Activated CD8-positive, alpha-beta memory T cell treated with anti-CD3 and anti-CD28 coated beads, Interleukin-2, amount 50 U/mL, for 1 hour (primary cell): ENCODE results near the gene HTT.

Source experiments
- DNase-seq: peaks from one replicate; pipeline ENCODE4 v3.0.0-alpha.2; 2020; ENCODE audit errors: extremely low read depth

Gene HTT

DNA sequence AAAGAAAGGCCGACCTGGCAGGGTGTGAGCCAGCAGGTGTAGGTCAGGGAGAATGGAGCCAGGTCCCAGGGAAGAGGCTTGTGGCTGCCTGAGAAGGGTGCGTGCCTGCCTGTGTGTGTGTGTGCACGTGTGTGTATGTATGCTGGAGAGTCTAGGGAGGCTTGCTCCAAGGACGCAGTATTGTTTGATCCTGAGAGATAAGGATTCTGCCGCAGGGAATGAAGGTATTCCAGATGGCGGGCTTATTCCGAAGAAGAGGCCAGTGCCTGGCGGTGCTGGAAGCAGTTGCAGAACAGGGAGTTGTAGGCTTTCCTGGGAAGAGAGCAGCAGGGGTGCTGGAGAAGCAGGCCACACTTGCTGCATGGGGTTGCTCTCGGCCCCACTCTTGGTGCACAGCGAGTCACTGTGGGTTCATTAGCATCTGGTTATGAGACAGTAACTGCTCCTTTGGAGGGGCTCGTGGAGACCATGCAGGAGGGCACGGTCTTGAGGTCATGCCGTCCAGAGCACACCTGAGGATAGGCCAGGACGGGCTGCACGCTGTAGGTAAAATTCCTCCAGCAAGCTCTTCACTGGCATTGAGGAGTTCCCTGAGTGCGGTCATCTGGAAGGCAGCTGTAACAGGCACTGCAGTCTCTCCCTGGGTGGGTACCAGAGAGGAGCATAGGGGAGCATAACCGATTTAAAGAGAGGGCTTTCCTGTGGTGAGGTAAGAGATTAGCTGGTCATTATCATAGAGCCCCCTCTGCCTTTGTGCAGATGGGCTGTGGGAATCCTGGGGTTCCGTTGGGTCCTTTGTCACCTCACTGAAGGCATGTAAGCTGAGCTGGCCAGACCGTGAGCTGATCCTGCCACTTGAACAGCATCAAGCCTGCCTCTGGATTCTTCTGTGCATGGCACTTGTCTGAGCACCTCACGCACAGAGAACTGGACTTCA, 144.6 kb downstream of the HTT start:
- DNase-seq, result no peak

DNA sequence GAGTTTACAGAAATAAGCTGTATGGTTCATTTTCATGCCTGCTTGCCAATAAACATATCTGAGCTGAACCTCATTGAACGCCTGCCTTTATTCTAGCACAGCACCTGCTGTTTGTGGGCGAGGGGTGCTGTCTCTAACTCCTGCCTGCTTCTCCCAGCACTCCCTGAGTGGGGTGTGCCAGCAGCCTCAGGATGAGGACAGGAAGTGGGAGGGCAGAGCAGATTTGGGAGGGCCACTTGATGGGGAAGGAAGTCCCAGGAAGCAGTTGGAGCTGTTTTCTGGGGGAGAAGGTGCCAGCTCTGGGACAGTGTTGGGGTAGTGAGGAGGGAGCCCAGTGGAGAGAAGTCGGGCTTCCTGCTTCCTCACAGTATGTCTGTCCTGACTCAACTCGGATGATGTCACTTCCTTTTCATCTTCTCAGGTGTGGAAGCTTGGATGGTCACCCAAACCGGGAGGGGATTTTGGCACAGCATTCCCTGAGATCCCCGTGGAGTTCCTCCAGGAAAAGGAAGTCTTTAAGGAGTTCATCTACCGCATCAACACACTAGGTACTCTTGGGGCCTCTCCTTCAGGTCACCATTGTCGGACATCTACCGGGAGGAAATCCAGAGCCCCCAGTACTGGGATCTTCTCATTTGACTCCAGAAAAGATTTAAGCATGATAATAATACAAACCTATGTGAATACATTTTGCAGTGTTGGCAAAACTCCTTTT, 145.4 kb downstream of the HTT start:
- no peak for DNase-seq

DNA sequence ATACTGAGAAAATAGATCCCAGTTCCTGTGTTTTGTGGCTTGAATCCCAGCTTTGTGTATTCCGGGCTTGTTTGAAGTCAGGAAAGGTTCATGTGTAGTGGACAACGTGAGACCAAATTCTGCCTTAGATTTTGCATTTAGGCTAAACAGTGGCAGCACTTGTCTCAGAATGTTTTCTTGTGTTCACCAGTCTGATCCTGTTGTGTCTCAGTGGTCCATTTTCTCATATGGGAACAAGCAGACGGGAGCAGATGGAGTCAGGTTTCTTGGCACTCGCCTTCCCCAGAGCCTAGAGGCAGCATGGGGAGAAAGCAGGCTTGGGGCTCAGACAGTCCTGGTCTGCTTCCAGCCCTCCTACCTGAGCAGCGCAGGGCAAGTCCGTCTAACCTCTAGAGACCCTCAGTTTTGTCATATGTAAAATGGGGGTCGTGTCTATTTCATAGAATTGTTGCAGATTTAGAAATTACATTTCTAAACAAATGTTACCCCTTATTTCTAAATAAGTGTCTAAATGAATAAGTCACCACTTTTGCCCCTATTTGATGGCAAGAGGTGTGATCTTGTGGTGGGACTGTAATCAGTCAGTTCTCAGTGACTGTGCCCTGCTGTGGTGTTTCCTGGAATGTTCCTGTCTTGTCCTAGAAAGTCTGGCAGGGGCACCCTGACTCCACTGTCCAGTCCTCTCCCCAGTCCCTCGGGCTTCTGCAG, 146.1 kb downstream of the HTT start:
- no peak for DNase-seq

DNA sequence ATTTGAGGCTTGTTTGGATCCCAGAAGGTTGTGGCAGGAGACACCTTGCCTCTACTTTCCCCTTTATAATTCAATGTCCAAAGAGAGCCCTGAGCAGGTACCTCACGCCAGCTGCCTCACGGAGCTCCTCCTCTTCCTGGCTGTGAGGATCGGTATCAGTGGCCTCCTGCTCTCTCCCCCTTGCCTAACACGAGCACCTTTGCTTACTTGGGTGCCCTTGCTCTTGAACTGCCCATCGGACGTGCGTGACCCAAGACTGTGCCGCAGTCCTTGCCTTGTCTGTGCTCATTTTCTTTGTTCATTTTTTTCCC, 146.7 kb downstream of the HTT start:
- no peak for DNase-seq

DNA sequence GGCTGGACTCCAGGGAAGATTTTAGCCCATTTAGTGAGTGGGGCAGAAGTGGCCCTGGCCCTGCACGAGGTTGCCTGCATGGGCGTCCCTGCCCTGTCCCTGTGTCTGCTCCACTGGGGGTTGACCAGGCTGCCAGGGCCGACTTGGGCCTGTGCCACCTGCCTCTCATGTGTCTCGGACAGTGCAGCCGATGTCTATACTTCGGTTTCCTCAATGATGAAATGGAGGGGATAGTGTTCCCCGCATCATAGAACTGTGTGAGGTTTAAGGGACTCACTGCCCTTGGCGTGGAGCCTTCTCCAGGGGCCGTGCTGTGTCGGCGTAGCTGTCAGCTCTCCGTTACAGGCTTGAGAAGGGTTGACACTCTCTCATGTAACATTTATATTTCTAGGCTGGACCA, 147.5 kb downstream of the HTT start:
- no peak for DNase-seq

DNA sequence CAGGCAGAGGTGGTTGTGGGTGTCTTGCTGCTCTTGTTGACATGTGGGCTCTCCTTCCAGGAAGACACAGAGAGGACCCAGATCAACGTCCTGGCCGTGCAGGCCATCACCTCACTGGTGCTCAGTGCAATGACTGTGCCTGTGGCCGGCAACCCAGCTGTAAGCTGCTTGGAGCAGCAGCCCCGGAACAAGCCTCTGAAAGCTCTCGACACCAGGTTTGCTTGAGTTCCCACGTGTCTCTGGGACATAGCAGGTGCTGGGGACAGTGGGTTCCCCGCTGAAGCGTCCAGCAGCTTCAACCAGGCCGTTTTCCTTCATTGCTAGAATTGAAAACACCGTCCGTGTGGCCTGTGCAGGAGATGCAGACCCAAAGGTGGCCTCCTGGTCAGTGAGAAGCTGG, 148.9 kb downstream of the HTT start:
- no peak for DNase-seq

DNA sequence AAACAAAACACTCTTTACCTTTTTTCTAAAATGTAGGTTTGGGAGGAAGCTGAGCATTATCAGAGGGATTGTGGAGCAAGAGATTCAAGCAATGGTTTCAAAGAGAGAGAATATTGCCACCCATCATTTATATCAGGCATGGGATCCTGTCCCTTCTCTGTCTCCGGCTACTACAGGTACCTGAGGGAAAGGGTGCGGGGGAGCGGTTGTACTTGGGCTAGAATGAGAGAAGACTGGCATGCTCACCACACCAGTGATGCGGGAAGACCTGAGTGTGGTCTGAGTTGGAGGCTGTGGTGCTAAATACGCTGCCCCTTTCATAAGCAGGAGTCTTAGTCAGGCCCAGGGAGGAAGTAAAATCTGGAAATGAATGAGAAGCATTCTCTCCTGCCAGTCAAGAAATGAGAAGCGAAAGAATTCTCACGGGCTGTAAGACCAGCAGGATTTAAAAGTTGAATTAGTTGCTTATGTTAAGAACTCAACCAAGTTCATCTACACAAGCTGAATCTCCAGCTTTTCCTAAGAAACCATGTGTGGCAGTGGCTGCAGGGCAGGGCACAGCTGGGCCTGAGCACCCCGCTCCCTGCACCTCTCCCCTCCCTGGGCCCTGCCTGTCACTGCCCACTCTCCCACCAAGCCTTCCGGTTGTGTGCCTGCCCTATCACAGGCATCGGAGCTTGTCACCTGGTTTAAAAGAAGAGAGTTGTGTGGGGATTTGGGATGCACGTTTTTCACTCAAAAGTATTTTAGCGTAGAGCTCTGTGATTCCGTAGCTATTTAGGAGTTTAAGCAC, 149.7 kb downstream of the HTT start:
- no peak for DNase-seq

DNA sequence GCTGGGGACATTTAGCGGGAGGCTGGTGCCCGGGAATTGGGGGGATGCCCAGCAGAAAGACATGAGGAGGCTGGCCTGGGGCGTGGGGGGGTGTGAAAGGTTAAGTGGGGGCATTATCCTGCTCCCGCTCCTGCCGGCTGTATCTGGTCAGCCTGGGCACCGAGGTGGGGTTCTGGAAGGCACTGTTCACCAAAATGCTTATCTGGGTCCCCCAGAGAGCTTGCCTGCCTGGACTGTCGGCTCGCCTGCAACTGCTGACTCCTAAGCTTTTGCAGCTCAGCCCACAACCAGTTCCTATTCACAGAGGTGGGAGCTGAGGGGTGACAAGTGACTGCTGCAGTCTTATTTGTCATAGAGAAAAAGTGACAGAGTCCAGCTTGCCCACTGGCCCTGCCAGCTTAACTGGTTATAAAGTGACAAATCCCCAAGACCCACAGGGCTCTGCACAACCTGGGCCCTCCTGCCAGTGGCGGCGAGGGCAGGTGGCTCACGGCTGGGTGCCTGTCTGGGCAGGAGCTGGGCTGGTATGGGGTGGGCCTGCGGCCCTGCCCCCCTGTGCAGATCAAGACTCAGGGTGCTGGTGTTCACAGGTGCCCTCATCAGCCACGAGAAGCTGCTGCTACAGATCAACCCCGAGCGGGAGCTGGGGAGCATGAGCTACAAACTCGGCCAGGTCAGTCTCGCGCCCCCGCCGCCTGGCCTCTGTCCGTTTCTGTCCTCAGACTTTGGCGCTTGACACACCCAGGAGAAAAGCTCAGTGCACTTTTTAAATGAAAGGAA, 150.8 kb downstream of the HTT start:
- DNase-seq, result no peak

DNA sequence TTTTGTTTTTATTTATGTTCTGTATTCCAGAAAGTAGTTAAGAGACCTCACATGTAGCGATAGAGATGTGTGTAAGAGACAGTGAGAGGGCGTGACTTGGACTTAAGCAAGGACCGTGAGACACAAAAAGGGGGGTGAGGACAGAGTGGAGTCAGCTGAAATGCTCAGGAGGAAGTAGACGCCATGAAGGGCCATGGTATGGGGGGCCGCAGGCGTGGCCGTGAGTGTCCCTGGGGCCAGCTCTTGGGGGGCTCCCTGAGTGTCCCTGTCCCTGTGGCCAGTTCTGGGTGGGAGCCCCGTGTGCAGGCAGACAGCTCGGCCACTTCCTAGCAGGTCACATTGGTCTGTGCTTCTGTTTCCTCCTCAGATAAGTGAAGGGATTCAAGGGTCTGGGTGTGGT, 151.5 kb downstream of the HTT start:
- no peak for DNase-seq

DNA sequence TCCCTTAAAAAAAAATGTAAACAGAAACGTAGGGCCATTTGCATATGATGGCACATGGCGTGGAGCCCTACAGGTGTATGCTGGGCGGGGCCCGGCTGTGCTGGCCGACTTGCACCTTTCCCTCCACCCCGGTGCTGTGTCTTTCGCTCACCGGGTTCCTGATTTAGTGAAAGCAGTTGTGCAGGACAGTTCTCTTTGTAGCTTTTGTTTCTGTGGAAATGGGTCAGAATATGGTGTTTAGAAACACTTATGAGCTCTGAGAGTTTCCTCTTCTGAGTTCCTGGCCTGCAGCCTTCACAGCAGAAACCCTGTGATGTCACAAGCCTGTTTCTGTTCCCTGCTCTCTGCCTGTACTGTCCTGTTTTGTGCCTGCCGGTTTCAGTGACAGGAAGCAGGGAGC, 152.0 kb downstream of the HTT start:
- no peak for DNase-seq

DNA sequence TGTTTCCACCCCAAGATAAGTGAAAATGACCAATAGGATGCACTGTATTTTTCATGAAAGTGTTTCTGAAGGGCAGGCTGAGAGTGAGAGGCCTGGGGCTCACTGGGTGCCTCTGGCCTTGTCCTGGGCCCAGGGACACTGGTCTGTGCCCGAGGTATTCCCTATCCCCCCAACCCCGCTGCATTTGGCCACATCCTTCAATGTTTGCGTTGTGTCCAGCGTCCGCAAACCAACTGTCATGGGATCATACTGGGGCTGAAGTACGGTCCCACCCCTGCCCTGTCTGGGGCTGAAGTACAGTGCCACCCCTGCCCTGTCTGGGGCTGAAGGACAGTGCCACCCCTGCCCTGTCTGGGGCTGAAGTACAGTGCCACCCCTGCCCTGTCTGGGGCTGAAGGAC, 152.5 kb downstream of the HTT start:
- DNase-seq, result no peak

DNA sequence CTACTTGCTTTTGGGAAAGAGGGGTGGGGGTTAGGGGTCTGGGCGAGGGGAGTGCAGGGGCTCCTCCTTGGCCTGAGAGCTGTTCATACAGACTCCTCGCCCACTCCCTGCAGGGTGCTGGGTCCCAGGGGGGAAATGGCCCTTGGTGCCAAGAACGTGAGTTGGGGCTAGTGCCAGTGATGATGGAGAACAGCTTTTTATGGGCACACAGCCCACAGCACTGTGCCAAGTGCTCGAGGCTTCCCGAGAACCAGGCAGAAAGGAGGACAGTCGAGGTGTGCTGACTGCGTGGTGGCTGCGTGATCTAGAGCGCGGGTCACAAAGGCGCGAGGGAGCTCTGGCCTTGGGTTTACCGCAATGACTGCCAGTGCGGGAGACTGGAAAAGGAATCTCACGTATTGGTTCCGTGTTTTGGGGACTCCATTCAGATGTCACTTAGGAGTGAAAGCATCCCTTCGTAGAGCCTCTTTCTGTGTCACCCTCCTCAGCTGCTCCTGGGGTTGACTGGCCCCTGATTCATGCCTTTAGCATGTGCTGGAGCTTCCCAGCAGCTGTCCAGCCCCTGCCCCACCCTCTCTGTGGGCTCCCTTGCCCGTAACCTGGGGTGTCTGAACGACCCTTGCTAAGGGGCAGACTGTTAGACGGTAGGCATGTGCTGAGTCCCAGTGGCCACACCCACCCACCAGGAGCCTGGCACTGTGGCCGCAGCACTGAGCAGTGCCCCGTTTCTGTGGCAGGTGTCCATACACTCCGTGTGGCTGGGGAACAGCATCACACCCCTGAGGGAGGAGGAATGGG, 153.6 kb downstream of the HTT start:
- no peak for DNase-seq

DNA sequence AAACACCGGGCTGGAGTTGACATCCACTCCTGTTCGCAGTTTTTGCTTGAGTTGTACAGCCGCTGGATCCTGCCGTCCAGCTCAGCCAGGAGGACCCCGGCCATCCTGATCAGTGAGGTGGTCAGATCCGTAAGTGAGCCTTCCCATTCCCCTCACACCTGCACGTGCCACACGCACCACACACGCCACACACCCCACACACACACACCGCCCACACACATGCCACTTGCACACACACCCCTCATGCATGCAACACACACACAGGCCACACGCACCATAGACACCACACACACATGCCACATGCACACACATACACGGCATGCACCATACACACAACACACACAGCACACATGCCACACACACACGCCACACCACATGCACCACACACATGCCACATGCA, 154.4 kb downstream of the HTT start:
- DNase-seq, result no peak

DNA sequence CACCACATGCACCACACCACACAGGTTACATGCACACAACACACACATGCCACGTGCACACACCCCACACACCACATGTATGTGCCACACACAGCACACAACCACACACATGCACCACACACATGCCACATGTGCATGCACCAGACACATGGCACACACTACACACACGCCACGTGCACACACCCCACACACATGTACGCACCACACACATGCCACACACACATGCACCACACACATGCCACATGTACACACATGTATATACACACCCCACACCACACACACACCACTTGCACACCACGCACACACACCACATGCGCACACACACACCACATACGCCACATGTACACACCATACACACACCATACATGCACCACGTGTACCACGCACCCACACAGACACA, 154.8 kb downstream of the HTT start:
- no peak for DNase-seq

DNA sequence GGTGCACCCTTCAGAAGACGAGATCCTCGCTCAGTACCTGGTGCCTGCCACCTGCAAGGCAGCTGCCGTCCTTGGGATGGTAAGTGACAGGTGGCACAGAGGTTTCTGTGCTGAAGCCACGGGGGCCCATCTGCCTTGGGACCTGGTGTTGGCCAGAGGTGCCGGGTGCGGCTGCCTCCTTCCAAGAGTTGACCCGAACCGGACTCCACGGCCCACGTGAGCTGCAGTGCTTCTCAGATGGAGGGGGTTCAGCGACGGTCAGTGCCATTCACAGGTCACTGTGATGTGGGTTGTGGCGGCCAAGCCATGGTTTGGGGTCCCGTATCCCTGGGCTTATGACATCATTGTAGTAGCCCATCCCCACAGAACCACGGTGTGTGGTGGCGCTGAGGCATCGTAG, 155.5 kb downstream of the HTT start:
- no peak for DNase-seq

DNA sequence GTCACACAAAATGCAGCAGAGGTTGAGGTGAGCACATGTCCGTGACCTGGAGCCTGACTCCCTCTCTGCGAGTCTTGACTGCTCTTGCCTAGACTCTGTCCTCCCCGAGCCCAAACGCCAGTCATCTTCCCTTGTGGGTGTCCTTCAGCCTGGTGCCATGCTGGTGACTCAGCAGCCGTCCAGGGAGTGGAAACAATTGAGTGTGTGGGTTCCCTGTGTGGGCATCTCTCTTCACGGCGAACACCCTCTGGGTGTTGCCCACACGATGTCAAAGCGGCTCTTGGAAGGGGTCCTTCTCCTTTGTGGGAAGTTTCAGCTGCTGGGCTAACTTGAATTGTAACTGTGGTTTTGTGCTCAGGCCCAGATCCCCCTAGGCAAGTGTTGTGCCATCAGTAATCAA, 157.0 kb downstream of the HTT start:
- DNase-seq, result no peak

DNA sequence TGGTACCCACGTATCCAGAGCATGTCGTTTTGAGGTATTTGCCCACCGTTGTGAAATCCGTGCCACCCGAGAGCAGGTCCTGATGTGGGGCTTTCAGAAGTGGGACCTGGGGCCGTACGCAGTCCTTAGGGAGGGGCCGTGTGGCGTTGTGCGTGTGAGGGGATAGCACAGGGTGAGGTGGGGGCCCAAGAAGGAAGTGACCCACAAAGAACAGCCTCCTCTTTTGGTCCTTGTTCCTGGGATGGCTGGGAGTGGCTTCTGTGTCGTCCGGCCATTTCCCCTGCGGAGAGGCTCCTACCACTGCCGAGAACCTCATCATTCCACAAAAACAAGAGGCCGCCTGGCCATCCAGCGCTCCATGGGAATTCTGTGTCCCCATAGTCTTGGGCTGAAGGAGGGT, 157.5 kb downstream of the HTT start:
- no peak for DNase-seq

DNA sequence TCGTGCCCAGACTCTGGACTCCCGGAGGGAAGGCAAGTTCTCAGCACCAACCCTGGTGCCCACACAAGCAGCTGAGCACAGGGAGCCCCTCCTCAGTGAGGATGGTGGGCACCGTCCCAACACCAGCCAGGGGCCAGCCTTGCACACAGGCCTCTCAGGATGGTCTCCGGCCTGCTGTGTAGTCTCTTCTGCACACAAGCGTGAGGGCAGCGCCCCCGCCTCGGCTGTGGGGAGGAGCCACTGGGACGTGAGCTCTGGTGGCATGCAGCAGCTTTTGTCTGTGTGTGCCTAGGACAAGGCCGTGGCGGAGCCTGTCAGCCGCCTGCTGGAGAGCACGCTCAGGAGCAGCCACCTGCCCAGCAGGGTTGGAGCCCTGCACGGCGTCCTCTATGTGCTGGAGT, 158.4 kb downstream of the HTT start:
- no peak for DNase-seq

DNA sequence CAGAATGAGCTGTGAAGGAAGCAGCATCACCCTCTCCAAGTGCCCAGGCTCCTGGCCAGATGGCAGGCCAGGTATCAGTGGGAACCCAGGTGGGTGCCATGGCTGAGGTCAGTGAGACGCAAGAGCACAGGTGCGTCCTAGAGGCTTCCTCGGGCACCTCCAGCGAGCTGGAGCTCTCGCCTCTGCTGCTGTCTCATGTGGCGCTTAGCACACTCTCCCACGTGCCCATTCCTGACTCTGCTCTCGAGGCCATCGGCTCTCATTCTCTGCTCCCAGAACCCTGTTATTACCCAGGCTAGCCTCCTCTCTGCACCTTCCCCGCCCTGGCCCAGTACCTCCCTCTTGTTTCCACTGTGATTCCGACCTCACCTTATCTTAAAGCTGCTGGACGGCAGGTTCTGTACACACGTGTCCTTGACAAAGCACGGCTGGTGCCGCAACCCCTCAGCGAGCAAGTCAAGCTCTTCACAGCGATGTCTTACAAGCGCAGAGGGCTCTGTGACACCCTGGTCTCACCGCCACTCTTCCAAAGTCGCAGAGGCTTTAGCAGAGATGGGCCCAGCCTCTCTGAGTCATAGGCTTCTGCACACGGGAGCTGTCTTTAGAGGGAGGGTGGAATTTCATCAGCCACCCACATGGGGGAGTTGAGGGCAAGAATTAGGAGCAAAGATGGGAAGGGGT, 159.1 kb downstream of the HTT start:
- DNase-seq, result no peak
